Sigmoid colon (tissue), 7 donors: Measurements from ENCODE around the gene KLF16. TPM values are rescaled to one million over a fixed set of nuclear protein-coding genes. Genes with fewer than 3 reads are reported as not detected.
A peak's percentile ranks its signal among the peaks of the same experiment; 100 is the strongest.

ENCODE experiments used
- DNase-seq: peaks from one replicate; pipeline ENCODE4 v3.0.0-alpha.2; 2019
- H3K27ac ChIP-seq, 4 donors: fragments of 200-600 bp; sonication (generic); one replicate each; pipeline ENCODE4 v1.5.1; 2016 to 2019; ENCODE audit warnings: mild to moderate bottlenecking in 1 of 4
- H3K27me3 ChIP-seq, 3 donors: fragments of 200-600 bp; sonication (generic); one replicate each; pipeline ENCODE4 v1.5.1; 2019; ENCODE audit warnings: mild to moderate bottlenecking in 1 of 3
- H3K36me3 ChIP-seq, 4 donors: fragments of 200-600 bp; sonication (generic); one replicate each; pipeline ENCODE4 v1.5.1; 2016 to 2019
- H3K4me1 ChIP-seq, 4 donors: fragments of 200-600 bp; sonication (generic); one replicate each; pipeline ENCODE4 v1.5.1; 2017 to 2019
- H3K4me3 ChIP-seq, 4 donors: fragments of 200-600 bp; sonication (generic); one replicate each; pipeline ENCODE4 v1.5.1; 2017 to 2019; ENCODE audit warnings: mild to moderate bottlenecking in 2 of 4, moderate library complexity in 1 of 4
- H3K9me3 ChIP-seq, 4 donors: fragments of 200-600 bp in 3 of 4; sonication (generic) in 3 of 4; one replicate each; pipeline versions ENCODE4 v1.5.1 to v1.6.1; 2013 to 2019
- EP300 ChIP-seq, 4 donors: sonication (generic); formaldehyde crosslinking; IDR thresholded peaks; one replicate each; pipeline ENCODE4 v1.6.1; 2017; ENCODE audit warnings: antibody characterized with exemption in 4 of 4
- POLR2A ChIP-seq, 2 donors: fragments of 450-650 bp; IDR thresholded peaks; one replicate each; pipeline ENCODE4 v1.6.1; 2016; ENCODE audit warnings: antibody characterized with exemption in 2 of 2, mild to moderate bottlenecking in 2 of 2, moderate library complexity in 2 of 2
- POLR2AphosphoS5 ChIP-seq, 4 donors: sonication (generic); formaldehyde crosslinking; IDR thresholded peaks; one replicate each; pipeline ENCODE4 v1.6.1; 2017; ENCODE audit warnings: antibody characterized with exemption in 4 of 4
- WGBS, 2 donors: extraction: QIAGEN DNeasy Blood & Tissue Kit; methylation state at CpG; one replicate each; pipeline ENCODE4 v1.1.7; 2013; 5-methylcytosine and 5-hydroxymethylcytosine counted together
- intact Hi-C: fragments of 100-400 bp; cut with DNase I; formaldehyde crosslinking; loops from one replicate; pipeline ENCODE4 v1.15.1; 2023
- polyA plus RNA-seq, 3 donors: library from polyadenylated mRNA; stranded (reverse); fragments of 200-250 nt; gene quantifications; one replicate each; pipeline ENCODE4 v1.2.3, GENCODE V29; 2013
- total RNA-seq, 4 donors: library from RNA; depleted of rRNA; stranded (reverse); fragments of >200 nt; gene quantifications; one replicate each; pipeline ENCODE4 v1.1.0, GENCODE V29; 2016
- TF ChIP-seq, protein P1 (sequence below), 4 experiments: fragments of 450-650 bp in 3 of 4; fragments of 200-600 bp in 1 of 4; IDR thresholded peaks; one replicate each; pipeline ENCODE4 v1.5.1; 2016 to 2019; ENCODE audit warnings: antibody characterized with exemption in 4 of 4, mild to moderate bottlenecking in 3 of 4, moderate library complexity in 2 of 4
- donor health status: healthy with polysubstance abuse.
- donor health status: Bipolar disorder and iron deficiency.
- donor health status: healthy.

KLF16 gene
- total and polyA plus RNA-seq, 7 donors: 2.1 to 20.5 (median 8.4) TPM

DNA sequence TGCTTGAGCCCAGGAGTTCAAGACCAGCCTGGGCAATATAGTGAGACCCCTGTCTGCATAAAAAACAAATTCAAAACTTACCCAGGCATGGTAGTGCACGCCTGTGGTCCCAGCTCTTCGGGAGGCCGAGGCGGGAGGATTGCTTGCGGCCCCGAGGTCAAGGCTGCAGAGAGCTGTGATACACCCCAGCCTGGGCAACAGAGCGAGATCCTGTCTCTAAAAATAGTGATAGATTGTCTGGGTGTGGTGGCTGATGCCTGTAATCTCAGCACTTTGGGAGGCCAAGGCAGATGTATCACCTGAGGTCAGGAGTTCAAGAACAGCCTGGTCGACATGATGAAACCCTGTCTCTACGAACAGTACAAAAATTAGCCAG lies 4.0 kb upstream of the KLF16 start:
- Histone ChIP-seq H3K27ac (no peak overlapping the region), H3K27me3 (peaks cover 0 to 2% (median 0%) of the 10 kb centered on the region in 3 donors), H3K4me1 (peaks cover 0 to 25% (median 16%) of the 10 kb centered on the region in 4 donors), H3K9me3 (no peaks in the 10 kb centered on the region), H3K36me3 (peaks cover 0 to 14% (median 0%) of the 10 kb centered on the region in 4 donors), H3K4me3 (no peak overlapping the region)
- 88 to 93% methylated on average over 9 of the region's 9 CpGs for WGBS, 2 donors
- TF ChIP-seq POLR2AphosphoS5 (IDR thresholded peaks at IDR 0.05) (no peak), POLR2A (IDR thresholded peaks at IDR 0.05) (no peak), EP300 (IDR thresholded peaks at IDR 0.05) (no peak)
- TF ChIP-seq, protein P1, sequence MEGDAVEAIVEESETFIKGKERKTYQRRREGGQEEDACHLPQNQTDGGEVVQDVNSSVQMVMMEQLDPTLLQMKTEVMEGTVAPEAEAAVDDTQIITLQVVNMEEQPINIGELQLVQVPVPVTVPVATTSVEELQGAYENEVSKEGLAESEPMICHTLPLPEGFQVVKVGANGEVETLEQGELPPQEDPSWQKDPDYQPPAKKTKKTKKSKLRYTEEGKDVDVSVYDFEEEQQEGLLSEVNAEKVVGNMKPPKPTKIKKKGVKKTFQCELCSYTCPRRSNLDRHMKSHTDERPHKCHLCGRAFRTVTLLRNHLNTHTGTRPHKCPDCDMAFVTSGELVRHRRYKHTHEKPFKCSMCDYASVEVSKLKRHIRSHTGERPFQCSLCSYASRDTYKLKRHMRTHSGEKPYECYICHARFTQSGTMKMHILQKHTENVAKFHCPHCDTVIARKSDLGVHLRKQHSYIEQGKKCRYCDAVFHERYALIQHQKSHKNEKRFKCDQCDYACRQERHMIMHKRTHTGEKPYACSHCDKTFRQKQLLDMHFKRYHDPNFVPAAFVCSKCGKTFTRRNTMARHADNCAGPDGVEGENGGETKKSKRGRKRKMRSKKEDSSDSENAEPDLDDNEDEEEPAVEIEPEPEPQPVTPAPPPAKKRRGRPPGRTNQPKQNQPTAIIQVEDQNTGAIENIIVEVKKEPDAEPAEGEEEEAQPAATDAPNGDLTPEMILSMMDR (IDR thresholded peaks at IDR 0.05): no peak
- intact Hi-C loops: no loop called here
- DNase-seq: no peak

DNA sequence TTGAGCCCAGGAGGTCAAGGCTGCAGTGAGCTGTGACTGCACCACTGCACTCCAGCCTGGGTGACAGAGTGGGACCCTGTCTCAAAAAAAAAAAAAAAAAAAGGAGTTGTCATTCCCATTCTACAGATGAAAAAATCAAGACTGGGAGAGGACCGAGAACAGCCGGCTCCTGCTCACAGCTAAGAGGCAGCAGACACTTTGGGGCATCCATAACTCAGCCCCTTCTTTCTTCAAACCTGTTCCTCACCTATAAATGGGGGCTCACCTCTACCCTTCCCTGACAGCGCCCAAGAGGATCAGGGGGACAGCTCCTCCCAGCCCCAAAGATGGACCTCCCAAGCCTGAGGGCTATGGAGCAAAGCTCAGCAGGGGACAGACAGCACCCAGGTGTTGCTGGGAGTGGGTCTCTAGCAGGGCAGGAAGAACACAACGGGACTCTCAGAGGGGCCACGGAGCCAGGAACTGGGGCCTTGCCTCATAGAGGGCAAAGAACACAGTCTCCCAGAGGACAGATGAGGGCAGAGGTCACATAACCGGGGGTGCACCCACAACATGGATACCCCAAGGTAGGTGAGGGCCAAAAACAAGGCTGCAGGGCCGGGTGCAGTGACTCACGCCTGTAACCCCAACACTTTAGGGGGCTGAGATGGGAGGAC lies 3.4 kb upstream of the KLF16 start:
- H3K4me1 ChIP-seq: peaks cover 0 to 25% (median 15%) of the 10 kb centered on the region in 4 donors
- WGBS, 2 donors: 76 to 87% methylated on average over 8 of the region's 8 CpGs
- no peaks in the 10 kb centered on the region for H3K9me3 ChIP-seq
- H3K4me3 ChIP-seq: no peak overlapping the region
- no peak overlapping the region for H3K27ac ChIP-seq
- H3K36me3 ChIP-seq: peaks cover 0 to 11% (median 0%) of the 10 kb centered on the region in 4 donors
- TF ChIP-seq EP300 (IDR thresholded peaks at IDR 0.05) (no peak), POLR2AphosphoS5 (IDR thresholded peaks at IDR 0.05) (no peak), POLR2A (IDR thresholded peaks at IDR 0.05) (no peak)
- TF ChIP-seq, protein P1 (IDR thresholded peaks at IDR 0.05): no peak
- intact Hi-C loops: no loop called here
- no peak for DNase-seq
- H3K27me3 ChIP-seq: peaks cover 0 to 5% (median 0%) of the 10 kb centered on the region in 3 donors

DNA sequence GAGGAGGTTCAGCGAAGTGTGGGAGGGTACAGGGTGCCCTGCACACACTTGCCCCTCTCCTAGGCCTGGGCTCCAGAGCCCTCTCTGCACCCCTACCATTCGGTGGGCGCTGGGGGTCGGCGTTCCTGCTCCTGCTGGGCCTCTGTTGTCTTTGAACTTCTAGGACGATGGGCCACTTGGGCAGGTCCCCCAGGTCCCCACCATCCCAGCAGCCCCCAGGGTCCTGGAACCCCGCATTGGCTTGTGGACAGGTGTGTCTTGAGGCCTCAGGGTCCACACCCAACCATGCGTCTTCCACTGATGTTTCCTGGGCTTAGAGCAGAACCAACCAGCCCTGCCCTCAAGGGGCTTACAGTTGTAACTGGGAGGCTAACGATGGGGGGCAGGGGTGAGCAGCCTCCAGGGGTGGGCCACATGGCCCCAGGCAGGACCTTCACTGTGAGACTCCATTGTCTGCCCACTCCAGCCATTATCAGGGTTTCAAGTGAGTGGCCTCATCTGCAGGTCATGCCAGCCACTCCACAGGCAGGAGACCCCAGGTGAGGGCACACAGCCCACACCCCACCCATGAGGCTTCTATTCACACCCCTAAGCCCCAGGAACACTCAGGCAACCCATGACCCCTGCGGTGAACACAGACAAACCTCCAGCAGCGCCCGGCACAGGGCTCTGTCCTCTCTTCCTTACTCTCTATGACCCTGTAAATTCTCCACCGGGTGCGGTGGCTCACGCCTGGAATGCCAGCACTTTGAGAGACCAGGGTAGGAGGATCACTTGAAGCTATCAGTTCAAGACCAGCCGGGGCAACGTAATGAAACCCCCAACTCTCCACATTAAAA lies 2.0 kb upstream of the KLF16 start:
- intact Hi-C loops: no loop called here
- no peak for TF ChIP-seq POLR2AphosphoS5 (IDR thresholded peaks at IDR 0.05)
- no peak for TF ChIP-seq EP300 (IDR thresholded peaks at IDR 0.05)
- TF ChIP-seq, protein P1 (IDR thresholded peaks at IDR 0.05): no peak
- TF ChIP-seq POLR2A (IDR thresholded peaks at IDR 0.05): no peak
- H3K4me3 ChIP-seq: peak overlapping the region in 2 of 4 donors; percentile 80
- 82 to 89% methylated on average over 17 of the region's 17 CpGs for WGBS, 2 donors
- H3K27ac ChIP-seq: peak overlapping the region; percentile 84 to 91 (median 86)
- H3K36me3 ChIP-seq: no peaks in the 10 kb centered on the region
- H3K9me3 ChIP-seq: no peaks in the 10 kb centered on the region
- peaks cover 0 to 19% (median 0%) of the 10 kb centered on the region in 3 donors for H3K27me3 ChIP-seq
- peak; percentile 68 for DNase-seq
- peaks cover 0 to 32% (median 24%) of the 10 kb centered on the region in 4 donors for H3K4me1 ChIP-seq

DNA sequence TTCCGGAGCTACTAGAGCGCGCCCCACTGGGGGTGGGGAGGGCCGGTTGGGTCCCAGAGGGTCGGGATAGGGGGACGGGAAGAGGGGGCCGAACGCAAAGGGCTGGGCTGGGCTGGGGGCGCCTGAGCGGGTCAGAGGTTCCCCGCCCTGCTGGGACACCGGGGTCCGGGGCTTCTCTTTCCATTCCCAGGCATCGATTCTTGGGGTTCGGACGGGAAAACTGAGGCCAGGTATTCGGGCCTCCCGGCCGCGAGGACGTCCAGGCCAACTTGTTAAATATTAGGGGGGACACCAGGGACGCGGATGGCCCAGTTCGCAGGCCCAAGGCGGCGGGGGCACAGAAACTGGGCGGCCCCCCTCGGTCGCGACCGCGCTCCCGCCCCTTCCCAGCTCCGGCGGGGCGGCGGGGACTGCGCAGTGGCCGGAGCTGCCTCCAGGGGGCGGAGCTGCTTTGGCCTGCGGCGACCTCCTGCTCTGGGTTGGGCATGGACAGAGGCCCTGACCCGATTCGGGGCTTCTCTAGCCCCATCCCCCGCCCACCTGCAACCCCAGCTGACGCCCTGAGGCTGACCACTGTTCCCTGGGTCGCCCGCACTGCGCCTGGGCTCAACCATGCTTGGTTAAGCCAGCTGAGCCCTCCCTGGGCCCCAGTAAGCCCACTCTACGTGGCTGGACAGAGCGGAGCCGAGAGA lies 1.2 kb upstream of the KLF16 start:
- Histone ChIP-seq H3K27ac (peak overlapping the region; percentile 84 to 91 (median 86)), H3K9me3 (no peaks in the 10 kb centered on the region), H3K4me3 (peak overlapping the region; percentile 63 to 80 (median 78)), H3K36me3 (no peaks in the 10 kb centered on the region), H3K4me1 (peaks cover 0 to 39% (median 31%) of the 10 kb centered on the region in 4 donors), H3K27me3 (peaks cover 0 to 27% (median 0%) of the 10 kb centered on the region in 3 donors)
- DNase-seq: peak; percentile 84
- no peak for TF ChIP-seq EP300 (IDR thresholded peaks at IDR 0.05)
- TF ChIP-seq, protein P1 (IDR thresholded peaks at IDR 0.05): peak; percentile 26 to 79 (median 50)
- 5% methylated on average over 52 of the region's 52 CpGs for WGBS, 2 donors
- intact Hi-C loops: loop anchor here (5.0 kb wide), 1 partner anchor 233 kb away; the partner anchor contains the start of genes IZUMO4 and MOB3A
